ENCODE data around the gene CXCR6.

The CXCR6 gene

DNA sequence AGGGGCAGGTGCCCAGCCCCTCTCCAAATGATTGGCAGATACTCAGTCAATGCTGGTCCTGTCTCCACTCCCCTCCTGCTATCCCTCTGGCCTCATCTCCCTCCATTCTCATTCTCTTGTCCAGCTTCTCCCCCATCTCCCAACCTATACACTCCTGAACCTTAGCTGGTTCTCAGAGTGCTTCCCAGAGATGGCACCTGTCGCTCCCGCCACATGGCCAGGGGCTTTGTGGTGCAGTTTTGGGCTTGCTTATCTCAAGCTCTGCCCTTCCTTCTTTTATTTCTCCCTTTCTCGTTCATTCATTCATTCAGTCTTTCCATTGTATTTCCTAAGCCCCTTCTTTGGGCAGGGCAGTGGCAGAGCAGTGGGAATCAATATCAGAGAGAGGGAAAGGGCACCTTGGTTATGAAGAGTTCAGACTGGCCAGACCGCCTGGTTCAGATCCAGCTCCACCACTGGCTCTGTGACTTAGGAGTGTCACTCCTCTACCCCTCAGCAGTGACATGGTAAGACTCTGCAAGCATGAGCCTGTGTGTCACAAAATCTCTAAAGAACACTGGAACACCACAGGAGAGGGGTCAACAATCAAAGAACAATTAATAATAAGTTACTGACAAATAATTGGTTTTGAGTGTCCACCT lies 20.2 kb upstream of the CXCR6 start:
- no peak for DNase-seq

GRCh38 chr3:45923755-45924154 lies 19.5 kb upstream of the CXCR6 start:
- DNase-seq, result no peak

- DNase-seq, result no peak
These were observed 15.4 kb upstream of the CXCR6 start for GRCh38 chr3:45927881-45928280.

DNA sequence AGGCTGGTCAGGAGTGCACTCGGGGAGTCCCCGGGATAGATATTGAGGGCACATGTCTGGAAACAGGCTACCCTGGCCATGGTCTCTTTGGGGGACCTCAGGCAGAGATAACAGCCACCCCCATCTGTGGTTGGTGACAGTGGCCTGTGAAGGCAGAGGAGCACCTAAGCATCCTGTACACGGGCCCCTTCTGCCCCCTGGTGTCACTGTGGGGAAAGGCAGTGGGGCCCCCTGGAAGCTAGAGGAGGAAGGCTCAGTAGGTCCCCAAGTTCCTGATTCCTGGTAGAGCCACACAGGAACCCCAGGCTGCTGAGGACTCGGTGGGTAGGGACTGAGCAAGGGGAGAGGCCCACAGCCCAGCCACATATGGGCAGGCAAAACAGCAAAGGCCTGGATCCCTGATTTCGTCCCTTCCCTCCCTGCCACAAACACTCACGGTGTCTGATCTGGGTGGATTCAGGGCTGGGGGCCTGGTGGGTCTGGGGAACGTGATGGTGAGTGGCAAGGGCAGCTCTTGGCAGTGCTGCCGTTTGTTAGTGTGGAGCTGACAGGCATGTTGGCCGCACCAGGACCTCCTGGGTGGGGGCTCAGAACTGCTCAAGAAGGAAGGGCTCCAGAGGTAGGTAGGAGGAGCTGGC lies 14.1 kb upstream of the CXCR6 start:
- peak; percentile 67 to 70 for DNase-seq

DNA sequence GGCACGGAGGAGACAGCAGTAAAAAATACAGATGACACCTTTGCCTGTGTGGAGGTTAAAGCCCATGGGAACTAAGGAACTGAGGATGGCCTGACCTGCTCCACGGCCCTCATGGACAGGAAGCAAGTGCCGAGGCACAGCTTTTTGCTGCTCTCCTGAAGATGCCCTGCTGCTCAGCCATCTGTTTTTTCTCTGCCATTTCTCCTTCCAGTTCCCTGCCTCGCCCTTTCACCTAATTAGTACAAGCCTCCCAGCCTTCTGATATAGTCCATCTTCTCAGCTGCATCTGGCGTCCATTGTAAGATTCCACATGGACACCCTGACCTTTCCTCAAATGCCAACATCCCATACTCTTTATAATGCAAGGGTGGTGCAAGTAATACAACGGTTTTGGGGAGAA lies 11.8 kb upstream of the CXCR6 start:
- DNase-seq, result no peak

DNA sequence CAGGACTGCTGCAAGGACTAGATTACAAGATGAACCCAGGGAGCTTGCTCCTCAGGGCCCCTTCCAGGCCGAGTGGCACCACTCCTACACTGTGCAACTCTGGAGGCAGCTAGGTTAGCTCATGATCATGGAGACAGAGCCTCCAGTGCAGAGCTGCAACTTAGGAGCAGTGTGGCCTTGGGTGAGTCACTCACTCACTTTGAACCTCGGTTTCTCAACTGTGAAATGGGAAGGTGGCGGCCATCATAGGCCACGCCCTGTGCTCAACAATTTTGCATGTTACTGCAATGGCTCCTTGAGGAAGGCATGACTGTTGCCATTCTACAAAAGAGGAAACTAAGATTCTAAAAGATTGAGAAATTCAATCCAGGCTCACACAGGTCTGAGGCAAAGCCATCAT lies 11.2 kb upstream of the CXCR6 start:
- no peak for DNase-seq

GRCh38 chr3:45933591-45933990 lies 9.7 kb upstream of the CXCR6 start:
- no peak for DNase-seq

- no peak for DNase-seq
These were observed 7.0 kb upstream of the CXCR6 start for GRCh38 chr3:45936261-45936660.

GRCh38 chr3:45937206-45938042 lies 5.8 kb upstream of the CXCR6 start:
- no peak for DNase-seq

- DNase-seq, result no peak
These were observed 5.2 kb upstream of the CXCR6 start for GRCh38 chr3:45938043-45938435.

- peak; percentile 84 to 85 for DNase-seq
These were observed 4.4 kb upstream of the CXCR6 start for GRCh38 chr3:45938864-45939263.

DNA sequence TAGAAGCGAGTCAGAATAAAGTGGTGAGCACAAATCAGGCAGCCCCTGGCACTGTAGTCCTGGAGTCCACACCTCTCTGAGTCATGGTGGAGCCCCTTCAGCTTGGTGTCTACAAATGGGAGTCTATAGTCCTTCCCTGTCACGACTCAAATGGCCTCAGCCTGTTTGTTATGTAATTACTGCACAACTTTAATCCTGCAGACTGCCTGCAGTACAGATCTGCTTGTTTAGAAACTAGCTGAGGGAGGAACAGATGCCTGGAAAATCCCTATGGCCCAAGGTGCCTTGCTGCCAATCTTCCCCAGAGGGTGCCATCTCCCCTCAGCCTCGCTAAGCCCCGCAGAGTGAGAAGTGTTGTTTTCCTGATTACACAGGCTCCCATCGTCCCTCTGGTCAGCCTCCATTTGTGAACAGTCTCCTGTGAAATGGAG lies 3.9 kb upstream of the CXCR6 start:
- DNase-seq, result no peak

DNA sequence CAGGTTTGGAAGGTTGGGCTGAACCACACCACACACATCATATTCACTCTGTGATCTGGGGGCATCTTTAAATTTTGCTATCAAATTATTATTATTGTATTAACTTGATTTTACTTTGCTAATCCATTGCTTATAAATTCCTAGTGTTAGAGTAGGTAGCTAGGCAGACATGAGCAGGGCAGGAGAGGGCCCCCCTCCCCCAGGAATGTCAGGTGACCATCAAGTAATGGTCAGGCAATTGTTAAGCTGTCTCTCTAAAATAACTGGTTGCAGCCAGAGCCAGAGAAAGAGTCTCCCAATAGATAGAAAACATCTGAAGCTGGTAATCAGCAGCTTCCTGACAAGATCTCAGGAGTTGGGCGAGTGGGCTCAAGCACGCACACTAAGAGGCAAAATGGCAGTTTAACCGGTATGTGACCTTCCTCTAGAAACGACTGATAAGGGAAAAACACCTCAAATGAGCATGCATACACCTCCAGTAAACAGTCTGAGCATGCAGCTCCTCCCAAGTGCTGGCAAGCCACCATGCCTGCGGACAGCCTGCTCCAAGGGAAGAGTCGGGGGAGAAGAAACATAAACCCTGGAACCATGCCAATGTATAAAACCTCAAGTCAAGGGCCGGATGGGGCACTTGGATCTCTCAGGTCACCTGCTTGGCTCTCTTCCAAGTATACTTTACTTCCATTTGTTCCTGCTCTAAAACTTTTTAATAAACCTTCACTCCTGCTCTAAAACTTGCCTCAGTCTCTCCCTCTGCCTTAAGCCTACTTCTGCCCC lies 3.1 kb upstream of the CXCR6 start:
- no peak for DNase-seq

GRCh38 chr3:45940781-45941365 lies 2.4 kb upstream of the CXCR6 start:
- DNase-seq, result no peak

DNA sequence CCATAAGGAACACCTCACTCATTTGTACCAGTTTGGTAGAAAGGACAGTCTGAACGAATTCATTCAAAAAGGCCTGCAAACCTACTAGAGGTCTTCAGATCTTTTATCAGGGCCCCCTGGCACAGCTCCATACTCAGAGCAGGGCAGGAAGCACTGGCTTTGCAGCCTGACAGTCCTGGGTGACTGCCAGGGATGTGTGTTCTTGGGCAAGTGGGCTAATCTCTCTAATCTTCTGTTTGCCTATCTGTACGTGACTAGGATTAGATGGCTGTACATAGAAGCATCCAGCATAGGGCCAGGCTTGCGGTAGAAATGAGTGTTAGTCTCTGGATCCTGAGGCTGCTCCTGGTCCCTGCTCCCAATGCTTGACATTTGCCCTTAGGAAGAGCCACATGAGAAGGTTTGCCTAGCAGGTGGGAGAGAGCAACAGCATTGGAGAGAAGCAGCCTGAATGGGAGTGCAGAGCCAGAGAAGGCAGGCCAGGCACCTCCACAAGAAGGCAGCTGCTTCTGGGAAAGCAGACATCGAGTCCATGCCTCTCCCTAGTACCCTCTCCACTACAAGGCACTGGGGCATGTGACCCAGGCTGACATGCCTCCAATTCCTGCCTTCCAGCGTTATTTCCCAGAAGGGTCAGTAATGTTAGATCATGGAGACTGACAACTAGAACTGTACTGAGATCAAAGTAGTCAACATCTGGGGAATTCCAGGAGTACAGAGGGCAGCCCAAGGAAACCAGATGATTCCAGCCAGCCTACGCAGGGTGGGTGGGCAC lies 1.0 kb upstream of the CXCR6 start:
- DNase-seq, result no peak

DNA sequence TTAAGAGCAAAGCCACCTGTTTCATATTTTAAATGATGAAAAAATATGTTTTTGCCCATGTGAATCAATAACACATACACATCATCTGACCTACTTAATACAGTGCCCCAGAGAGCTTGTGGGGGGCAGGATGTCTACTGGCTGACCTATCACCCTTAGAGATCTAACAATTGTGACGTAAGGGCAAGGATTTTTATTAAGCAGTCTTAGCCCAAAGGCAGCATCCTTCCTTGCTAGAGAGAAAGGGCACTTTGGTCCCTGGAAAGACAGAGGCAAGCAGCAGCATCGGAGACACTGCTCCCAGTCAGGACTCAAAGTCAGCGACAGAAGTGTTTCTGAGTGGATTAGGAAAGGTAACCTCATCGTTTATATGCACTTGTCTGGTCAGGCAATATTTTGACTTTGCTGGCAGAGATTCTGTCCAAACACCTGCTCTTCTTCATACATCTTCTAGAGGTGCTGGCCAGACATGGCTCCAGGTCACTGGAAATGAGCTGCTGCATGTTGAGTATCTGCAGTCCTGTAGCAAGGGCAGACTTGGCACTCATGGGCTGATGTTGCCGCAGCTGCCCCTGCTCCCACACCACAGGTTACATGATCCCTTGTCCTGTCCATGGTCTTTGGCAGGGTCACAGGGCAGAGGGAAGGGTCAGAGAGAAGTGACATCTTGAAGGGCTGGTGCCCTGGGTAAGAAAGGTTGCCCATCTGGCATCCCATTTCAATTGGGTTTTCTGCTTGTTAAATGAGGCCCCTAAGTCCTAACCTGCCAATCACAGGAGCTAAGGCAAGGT lies 1.8 kb downstream of the CXCR6 start:
- no peak for DNase-seq

DNA sequence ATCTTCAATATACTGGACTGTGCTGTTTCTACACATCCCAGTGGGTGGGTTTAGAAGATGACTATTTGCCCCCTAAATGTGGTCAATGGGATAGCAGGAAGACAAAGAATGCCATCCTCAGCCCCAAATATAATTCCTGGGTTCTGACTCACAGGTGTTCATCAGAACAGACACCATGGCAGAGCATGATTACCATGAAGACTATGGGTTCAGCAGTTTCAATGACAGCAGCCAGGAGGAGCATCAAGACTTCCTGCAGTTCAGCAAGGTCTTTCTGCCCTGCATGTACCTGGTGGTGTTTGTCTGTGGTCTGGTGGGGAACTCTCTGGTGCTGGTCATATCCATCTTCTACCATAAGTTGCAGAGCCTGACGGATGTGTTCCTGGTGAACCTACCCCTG lies 3.0 kb downstream of the CXCR6 start:
- no peak for DNase-seq

- no peak for DNase-seq
These were observed 3.6 kb downstream of the CXCR6 start for GRCh38 chr3:45946875-45947274.

- no peak for DNase-seq
These were observed 4.1 kb downstream of the CXCR6 start for GRCh38 chr3:45947361-45947760.

- no peak for DNase-seq
These were observed 5.1 kb downstream of the CXCR6 start for GRCh38 chr3:45948311-45948781.

- DNase-seq, result no peak
These were observed 5.6 kb downstream of the CXCR6 start for GRCh38 chr3:45948881-45949280.

All from stimulated activated CD4-positive, alpha-beta T cell treated with anti-CD3 and anti-CD28 coated beads, Interleukin-2, amount 100 ng/mL, for 48 hours (primary cell).